MM.1S (cell line): ENCODE measurements around the gene MPST.

Experiments
- DNase-seq: peaks from one replicate; pipeline ENCODE4 v3.0.0-alpha.2; 2015
- H2AFZ ChIP-seq: fragments of 300-600 bp; sonication (generic); 2 replicates; pipeline ENCODE4 v1.6.0; 2016; ENCODE audit warnings: antibody characterized with exemption, low read length
- H3F3A ChIP-seq: fragments of 300-600 bp; sonication (generic); 2 replicates; pipeline ENCODE4 v1.6.1; 2016; ENCODE audit warnings: mild to moderate bottlenecking, antibody characterized with exemption, low read length, moderate library complexity, mixed read lengths; ENCODE audit not compliant: insufficient read depth
- H3K27ac ChIP-seq: fragments of 300-600 bp; sonication (generic); 2 replicates; pipeline ENCODE4 v1.5.1; 2016; ENCODE audit warnings: mild to moderate bottlenecking, low read length
- H3K27me3 ChIP-seq: fragments of 300-600 bp; sonication (generic); replicated peaks from 2 replicates; pipeline ENCODE4 v1.6.0; 2016; ENCODE audit warnings: low read length; ENCODE audit not compliant: insufficient read depth
- H3K36me3 ChIP-seq: fragments of 300-600 bp; sonication (generic); replicated peaks from 2 replicates; pipeline ENCODE4 v1.6.1; 2016; ENCODE audit warnings: mild to moderate bottlenecking, low read length, mixed read lengths; ENCODE audit not compliant: insufficient read depth
- H3K4me1 ChIP-seq: fragments of 300-600 bp; sonication (generic); 2 replicates; pipeline ENCODE4 v1.6.1; 2016; ENCODE audit warnings: low read length, mixed read lengths
- H3K4me2 ChIP-seq: fragments of 300-600 bp; sonication (generic); 2 replicates; pipeline ENCODE4 v1.6.0; 2016; ENCODE audit warnings: low read depth, low read length
- H3K4me3 ChIP-seq: fragments of 300-600 bp; sonication (generic); 2 replicates; pipeline ENCODE4 v1.5.1; 2016; ENCODE audit warnings: low read length, mixed read lengths
- H3K79me2 ChIP-seq: fragments of 300-600 bp; sonication (generic); 2 replicates; pipeline ENCODE4 v1.6.1; 2016; ENCODE audit warnings: mixed run types, low read length, mixed read lengths
- H3K9ac ChIP-seq: fragments of 300-600 bp; sonication (generic); 2 replicates; pipeline ENCODE4 v1.6.1; 2016; ENCODE audit warnings: low read length, mixed read lengths
- H3K9me2 ChIP-seq: fragments of 300-600 bp; sonication (generic); replicated peaks from 2 replicates; pipeline ENCODE4 v1.6.1; 2016; ENCODE audit warnings: mild to moderate bottlenecking, low read length, mixed read lengths; ENCODE audit not compliant: insufficient read depth
- H3K9me3 ChIP-seq: fragments of 300-600 bp; sonication (generic); replicated peaks from 2 replicates; pipeline ENCODE4 v1.6.1; 2016; ENCODE audit warnings: mild to moderate bottlenecking, low read length, mixed read lengths; ENCODE audit not compliant: insufficient read depth
- H4K20me1 ChIP-seq: fragments of 300-600 bp; sonication (generic); 2 replicates; pipeline ENCODE4 v1.6.1; 2016; ENCODE audit warnings: mild to moderate bottlenecking, low read length, moderate library complexity, mixed read lengths; ENCODE audit not compliant: insufficient read depth
- EZH2 ChIP-seq: fragments of 300-600 bp; sonication (generic); optimal IDR thresholded peaks from 2 replicates; pipeline ENCODE3; 2017; ENCODE audit warnings: low read depth, mild to moderate bottlenecking, antibody characterized with exemption, low read length, mixed read lengths
- EZH2phosphoT487 ChIP-seq: fragments of 300-600 bp; sonication (generic); IDR thresholded peaks from 2 replicates; pipeline ENCODE4 v1.6.1; 2018; ENCODE audit warnings: antibody characterized with exemption, low read length
- TF ChIP-seq, protein P1 (sequence below): fragments of 300-600 bp; sonication (generic); IDR thresholded peaks from 2 replicates; pipeline ENCODE4 v1.5.1; 2016; ENCODE audit warnings: antibody characterized with exemption, low read length, mixed read lengths

The MPST gene

DNA sequence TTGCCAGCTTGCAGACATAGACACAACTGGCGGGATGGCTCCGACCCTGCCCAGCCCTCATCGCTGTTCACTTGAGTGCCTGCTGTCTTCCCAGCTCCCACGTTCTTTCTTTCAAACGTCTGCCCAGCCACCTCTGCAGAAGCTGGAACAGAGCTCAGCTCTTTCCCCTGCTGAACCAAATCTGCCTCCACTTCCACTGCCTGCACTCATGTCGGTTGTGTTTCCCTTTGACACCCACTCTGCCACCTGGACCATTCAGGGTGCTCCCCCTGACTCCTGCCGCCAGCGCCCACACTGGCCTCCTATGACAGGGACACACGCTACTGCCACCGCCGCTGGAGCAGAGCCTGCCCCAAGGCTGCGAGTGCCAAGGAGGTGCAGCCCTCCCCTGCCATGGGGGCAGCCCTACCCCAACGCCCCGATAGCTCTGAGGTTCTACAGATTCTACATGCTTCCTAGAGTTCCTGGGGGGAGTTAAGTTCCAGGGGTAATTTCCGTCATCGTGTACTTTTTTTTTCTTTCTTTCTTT lies 38.2 kb upstream of the MPST start:
- Histone ChIP-seq H3K4me1 (0 out of 2 replicates have a peak, but pooled peaks cover 3% of the 10 kb centered on the region), H3F3A (no peaks in the 10 kb centered on the region; the same call in 1 of the 2 replicates), H3K9ac (no peak overlapping the region), H4K20me1 (no peaks in the 10 kb centered on the region), H3K27me3 (peaks cover 23% of the 10 kb centered on the region), H2AFZ (no peak overlapping the region), H3K9me2 (no peaks in the 10 kb centered on the region), H3K4me2 (no peak overlapping the region), H3K36me3 (no peaks in the 10 kb centered on the region), H3K79me2 (no peaks in the 10 kb centered on the region), H3K9me3 (no peaks in the 10 kb centered on the region), H3K27ac (no peak overlapping the region), H3K4me3 (no peak overlapping the region)
- no peak for DNase-seq
- TF ChIP-seq EZH2 (no peak), EZH2phosphoT487 (no peak)
- TF ChIP-seq, protein P1, sequence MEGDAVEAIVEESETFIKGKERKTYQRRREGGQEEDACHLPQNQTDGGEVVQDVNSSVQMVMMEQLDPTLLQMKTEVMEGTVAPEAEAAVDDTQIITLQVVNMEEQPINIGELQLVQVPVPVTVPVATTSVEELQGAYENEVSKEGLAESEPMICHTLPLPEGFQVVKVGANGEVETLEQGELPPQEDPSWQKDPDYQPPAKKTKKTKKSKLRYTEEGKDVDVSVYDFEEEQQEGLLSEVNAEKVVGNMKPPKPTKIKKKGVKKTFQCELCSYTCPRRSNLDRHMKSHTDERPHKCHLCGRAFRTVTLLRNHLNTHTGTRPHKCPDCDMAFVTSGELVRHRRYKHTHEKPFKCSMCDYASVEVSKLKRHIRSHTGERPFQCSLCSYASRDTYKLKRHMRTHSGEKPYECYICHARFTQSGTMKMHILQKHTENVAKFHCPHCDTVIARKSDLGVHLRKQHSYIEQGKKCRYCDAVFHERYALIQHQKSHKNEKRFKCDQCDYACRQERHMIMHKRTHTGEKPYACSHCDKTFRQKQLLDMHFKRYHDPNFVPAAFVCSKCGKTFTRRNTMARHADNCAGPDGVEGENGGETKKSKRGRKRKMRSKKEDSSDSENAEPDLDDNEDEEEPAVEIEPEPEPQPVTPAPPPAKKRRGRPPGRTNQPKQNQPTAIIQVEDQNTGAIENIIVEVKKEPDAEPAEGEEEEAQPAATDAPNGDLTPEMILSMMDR, result no peak

DNA sequence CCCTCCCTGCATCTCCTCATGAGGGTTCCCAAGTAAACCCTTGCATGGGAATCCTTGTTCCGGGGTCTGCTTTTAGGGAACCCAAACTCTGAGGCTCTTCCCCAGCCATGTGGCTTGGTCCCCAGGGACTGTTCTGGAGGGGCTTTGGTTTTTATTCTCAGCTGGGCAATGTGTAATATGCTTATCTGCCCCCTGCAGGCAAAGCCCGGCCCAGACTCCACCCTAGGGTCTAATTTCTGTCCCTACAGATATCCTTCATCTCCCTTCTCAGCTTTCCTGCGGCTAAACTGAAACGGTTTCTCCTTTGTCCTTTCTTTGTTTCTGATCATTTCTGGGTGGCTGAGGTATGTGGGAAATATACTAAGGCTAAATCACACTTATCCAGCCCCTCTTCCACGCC lies 37.4 kb upstream of the MPST start:
- DNase-seq, result no peak
- no peaks in the 10 kb centered on the region for H3K36me3 ChIP-seq

DNA sequence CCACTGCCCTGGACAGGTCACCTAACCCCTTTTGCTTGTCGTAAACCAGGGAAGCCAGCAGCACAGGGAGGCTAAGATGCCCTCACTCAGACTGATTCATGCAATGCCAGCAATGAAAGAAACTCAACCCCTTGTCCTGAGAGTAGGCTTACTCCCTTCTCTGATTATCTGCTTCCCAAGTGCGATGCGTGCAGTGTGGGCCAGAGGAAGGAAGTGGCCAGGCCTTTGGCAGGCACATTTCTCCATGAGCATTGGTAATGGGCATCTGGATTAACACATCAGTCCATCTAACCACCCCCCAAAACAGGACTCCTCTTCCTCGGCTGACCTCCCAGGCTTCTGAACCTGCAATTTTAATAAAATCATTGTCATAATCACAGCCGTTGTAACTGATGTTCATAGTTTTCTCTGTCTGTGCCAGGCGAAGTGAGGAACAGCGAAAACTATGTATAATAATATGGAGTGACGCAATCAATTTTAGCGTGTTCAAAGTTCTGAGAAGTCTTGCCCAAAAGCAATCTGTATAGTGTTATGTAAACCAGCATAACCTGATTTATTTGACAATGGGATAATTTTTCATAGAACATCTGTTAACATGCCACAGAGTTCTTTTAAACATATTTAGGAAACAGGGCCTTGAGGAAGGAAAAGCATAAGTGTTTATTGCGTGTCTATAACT lies 34.2 kb upstream of the MPST start:
- H3K79me2 ChIP-seq, result no peaks in the 10 kb centered on the region
- no peaks in the 10 kb centered on the region for H3F3A ChIP-seq
- H3K4me3 ChIP-seq, result no peak overlapping the region
- no peak for DNase-seq
- H3K4me1 ChIP-seq, result no peaks in the 10 kb centered on the region
- peaks cover 62% of the 10 kb centered on the region for H3K27me3 ChIP-seq
- H3K9ac ChIP-seq, result no peak overlapping the region
- no peaks in the 10 kb centered on the region for H3K36me3 ChIP-seq
- no peak overlapping the region for H3K4me2 ChIP-seq
- H4K20me1 ChIP-seq, result no peaks in the 10 kb centered on the region
- H3K27ac ChIP-seq, result no peak overlapping the region
- no peaks in the 10 kb centered on the region for H3K9me3 ChIP-seq
- no peak overlapping the region for H2AFZ ChIP-seq
- H3K9me2 ChIP-seq, result no peaks in the 10 kb centered on the region
- TF ChIP-seq EZH2phosphoT487, result no peak
- TF ChIP-seq EZH2, result no peak
- TF ChIP-seq, protein P1, result no peak

More for the DNA sequence above, 37.4 kb upstream of the MPST start:
- no peaks in the 10 kb centered on the region for H3K9me2 ChIP-seq
- peaks cover 31% of the 10 kb centered on the region for H3K27me3 ChIP-seq
- TF ChIP-seq, protein P1, result no peak
- no peak for TF ChIP-seq EZH2
- TF ChIP-seq EZH2phosphoT487, result no peak
- 0 out of 2 replicates have a peak, but pooled peaks cover 3% of the 10 kb centered on the region for H3K4me1 ChIP-seq
- no peak overlapping the region for H2AFZ ChIP-seq
- H3K4me2 ChIP-seq, result no peak overlapping the region
- H3K4me3 ChIP-seq, result no peak overlapping the region
- H3F3A ChIP-seq, result no peaks in the 10 kb centered on the region; the same call in 1 of the 2 replicates
- H3K79me2 ChIP-seq, result no peaks in the 10 kb centered on the region
- H3K9me3 ChIP-seq, result no peaks in the 10 kb centered on the region
- H3K9ac ChIP-seq, result no peak overlapping the region
- no peak overlapping the region for H3K27ac ChIP-seq
- H4K20me1 ChIP-seq, result no peaks in the 10 kb centered on the region
